ENCODE measurements around the gene CDK5.
"Not testable (repeated sequence)": the region's sequence is repeated elsewhere in the genome, so short reads cannot be mapped to it uniquely, and the experiment has no call there.

Gene CDK5

DNA sequence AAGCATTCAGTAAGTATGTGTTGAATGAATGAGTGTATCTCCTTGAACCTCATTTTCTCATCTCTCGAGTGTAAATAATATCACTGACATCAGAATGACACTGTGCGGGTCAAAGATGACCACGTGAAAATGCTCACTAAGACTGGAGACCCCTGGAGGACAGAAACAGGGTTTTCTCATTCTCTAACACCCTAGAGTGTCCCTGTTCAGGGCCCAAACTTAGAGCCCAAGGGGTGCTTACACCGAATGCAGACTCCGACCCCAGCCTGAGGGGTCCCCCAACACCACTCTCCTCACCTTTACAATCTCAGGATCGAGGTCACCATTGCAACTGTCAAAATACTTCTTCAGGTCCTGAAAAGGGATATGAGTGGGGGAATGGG is 1.4 kb downstream of the CDK5 start:
- DNase-seq: no peak

DNA sequence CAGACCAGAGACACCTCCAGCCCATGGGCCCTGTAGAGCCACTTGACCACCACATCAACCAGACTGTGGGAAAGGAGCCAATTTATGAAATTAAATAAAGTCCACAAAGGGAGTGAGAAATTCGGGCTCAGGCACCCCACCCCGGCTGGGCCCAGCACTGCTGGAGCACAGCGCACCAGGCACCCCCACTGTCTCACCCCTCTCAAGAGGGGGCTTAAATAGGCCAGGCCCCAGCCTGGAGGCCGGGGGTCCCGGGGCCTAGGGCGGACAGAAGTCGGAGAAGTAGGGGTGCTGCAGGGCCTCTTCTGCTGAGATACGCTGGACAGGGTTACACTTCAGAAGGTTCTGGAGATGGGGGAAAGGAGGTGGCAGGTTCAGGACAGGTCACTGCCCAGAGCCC is 3.9 kb downstream of the CDK5 start:
- DNase-seq: no peak

DNA sequence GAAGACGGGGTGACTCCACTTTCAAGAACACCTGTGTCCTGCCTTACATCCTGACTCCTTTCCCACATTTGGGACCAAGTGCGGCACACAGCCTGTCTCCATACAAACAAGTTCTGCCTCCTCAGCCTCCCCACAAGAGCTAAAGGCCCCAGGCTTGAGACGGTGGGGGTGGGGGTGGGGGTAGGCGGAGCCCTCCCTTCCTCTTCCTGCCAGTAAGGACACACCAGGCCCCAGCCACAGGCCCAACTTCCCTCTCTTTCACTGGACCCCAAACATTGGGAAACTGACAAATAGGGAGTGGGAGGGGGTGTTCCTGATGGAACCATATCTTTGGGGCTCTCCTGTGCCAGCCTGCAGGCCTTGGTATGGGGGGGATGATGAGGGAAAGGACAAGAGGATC is 4.6 kb downstream of the CDK5 start:
- no peak for DNase-seq

DNA sequence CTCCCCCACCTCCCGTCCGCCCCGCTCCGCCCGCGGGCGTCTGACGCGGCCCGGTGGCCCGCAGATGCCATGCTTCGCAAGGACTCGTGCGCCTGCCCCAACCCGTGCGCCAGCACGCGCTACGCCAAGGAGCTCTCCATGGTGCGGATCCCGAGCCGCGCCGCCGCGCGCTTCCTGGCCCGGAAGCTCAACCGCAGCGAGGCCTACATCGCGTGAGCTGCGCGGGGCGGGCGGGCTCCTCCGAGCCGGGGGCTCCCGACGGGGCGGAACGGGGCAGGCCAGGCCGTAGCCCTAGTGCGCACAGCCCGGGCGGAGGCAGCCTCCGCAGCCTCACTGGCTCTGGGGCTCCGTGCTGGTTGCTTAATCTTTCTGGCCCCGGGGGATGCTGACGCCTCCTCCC is 6.6 kb downstream of the CDK5 start:
- peak; percentile 84 for DNase-seq

DNA sequence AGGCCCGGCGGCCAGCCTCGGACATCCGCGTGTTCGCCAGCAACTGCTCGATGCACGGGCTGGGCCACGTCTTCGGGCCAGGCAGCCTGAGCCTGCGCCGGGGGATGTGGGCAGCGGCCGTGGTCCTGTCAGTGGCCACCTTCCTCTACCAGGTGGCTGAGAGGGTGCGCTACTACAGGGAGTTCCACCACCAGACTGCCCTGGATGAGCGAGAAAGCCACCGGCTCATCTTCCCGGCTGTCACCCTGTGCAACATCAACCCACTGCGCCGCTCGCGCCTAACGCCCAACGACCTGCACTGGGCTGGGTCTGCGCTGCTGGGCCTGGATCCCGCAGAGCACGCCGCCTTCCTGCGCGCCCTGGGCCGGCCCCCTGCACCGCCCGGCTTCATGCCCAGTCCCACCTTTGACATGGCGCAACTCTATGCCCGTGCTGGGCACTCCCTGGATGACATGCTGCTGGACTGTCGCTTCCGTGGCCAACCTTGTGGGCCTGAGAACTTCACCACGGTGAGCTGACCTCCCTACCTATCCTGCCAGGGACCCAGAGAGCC is 8.7 kb downstream of the CDK5 start:
- no peak for DNase-seq

DNA sequence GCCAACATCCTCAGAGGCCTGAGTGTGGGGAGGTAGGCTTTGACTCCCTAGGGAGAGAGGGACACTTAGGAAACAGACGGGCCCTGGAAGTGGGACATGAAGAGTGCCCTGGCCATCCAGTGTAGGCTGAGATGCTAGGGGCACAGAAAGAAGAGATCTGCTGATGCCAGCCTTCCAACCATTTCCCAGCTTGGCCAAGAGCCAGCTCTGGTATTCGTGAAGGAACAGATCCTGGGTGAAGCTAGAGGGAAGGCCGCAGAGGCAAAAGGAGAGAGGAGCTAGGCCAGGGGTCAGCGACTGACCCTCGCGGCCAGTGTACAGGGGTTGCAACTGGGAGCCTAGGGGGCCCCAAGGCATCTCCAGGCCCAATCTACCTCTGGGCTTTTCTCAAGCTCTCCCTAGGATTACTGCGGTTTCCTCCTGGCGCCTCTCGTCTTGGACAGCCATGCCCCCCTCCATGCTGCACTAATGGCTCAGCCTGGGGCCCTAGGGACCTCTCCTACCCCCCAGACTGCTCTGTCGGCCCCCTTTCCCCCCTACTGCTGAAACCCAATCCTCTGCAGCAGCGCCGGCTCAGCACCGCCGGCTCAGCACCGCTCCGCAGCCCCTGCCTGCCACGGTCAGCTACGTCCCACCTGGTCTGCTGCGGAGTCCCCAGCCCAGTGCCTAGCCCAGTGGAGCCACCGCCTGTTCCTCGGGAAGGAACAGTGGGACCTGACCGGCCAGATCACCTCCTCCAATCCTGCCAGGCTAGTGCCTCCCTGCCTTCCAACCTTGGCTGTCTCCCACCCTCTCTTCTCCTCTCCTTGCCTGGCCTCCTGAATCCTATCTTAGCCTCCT is 9.5 kb downstream of the CDK5 start, which contains the start of gene ASIC3:
Gene ASIC3, plus strand, starts transcription at position 556 of the 840 bp plus-strand sequence. CDS start 355 bp downstream, outside the sequence.
- no peak for DNase-seq

DNA sequence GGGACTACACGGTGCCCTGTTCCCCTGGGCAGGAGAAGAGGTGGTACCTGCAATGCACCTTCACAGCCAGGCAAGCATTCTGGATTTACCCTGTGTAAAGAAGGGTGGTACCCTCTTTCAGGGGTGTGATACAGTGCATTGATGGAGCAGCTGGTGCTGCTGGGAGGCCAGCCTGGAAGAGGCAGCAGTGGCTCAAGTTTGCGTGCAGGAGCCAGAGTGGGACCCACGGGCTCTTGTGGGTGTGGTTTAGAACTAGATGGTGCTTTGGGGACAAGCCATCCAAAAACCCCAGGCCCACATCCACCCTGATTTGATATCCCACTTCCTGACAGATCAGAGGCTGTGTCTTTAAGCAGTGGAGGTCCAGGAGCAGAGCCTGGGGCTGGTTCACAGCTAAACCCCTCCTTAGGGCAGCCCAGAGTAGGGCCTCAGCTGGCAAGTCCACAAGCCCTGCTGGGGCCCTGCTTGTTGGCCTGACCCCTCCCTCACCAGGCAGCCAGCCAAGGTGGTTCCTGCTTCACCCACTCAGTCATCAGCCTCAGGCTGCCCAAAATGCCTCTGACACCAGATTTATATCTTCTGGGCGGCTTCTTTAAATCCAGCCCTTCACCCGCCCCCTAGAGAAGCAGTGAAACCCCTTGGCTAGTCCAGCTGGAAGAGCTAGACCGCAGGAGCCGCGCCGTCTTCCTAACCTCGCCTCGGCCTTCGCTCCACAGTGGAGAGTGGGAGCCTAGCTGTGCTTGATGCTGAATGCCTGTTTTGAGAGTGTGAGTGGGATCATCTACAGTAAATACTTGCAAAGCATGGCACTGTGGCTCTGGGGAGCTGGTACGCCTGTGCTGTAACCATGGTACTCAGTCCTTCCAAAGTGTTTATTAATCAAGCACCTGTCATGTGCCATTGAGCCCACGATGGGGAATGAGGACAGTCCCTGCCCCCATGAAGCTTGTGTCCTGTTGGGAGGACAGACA is 10.8 kb downstream of the CDK5 start:
- DNase-seq: peak; percentile 88

DNA sequence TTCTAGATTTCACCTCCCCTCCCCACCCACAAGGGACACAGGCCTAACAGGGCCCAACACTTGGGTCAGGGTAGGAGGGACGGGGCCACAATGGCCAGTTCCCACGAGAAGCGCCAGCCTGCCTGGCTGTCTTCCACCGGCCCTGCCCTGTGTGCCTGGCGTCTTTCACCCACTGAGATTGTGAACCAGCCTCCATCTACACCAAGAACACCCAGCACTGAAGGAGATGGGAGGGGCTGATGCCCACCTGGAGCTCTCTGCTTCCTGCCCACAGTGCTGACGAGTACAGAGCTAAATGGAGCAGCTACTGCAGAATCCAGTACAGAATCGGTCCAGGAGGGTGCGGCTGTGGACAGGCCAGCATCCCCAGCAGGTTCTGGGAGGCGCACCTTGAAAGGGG is 11.7 kb downstream of the CDK5 start:
- no peak for DNase-seq

DNA sequence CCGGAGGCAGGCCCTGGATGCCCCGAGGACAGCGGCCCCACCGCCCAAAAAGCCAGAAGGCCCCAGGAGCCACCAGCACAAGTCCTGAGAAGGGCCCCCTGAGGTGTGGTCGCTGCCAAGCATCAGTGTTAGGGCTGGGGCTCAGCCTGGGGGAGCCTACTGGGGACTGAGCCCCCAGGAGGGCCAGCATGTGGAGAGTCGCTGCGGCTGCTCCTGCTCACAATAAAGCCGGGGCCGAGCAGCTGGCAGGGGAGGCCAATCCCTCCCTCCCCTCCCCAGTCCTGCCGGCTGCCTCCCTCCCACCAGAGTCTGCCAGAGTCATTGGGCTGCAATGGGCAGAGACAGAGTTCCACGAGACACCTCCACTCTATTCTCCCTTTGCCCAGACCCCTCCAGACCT is 12.4 kb downstream of the CDK5 start:
- DNase-seq: no peak

DNA sequence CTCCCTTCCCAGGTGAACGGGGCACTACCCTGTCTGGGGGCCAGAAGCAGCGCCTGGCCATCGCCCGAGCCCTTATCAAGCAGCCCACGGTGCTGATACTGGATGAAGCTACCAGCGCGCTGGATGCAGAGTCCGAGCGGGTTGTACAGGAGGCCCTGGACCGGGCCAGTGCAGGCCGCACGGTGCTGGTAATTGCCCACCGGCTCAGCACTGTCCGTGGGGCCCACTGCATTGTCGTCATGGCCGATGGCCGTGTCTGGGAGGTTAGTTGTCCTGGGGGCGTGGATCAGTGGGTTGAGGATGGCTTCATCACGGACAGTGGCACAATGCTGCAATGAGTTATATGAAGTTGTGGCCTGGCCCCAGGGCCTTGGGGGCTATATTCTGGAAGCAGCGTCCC is 13.7 kb downstream of the CDK5 start:
- DNase-seq: no peak

DNA sequence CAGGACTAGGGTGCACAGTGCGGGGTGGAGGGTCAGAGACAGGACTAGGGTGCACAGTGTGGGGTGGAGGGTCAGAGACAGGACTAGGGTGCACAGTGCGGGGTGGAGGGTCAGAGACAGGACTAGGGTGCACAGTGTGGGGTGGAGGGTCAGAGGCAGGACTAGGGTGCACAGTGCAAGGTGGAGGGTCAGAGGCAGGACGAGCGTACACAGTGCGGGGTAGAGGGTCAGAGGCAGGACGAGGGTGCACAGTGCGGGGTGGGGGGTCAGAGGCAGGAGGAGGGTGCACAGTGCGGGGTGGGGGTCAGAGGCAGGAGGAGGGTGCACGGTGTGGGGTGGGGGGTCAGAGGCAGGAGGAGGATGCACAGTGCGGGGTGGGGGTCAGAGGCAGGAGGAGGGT is 14.2 kb downstream of the CDK5 start:
- DNase-seq: not testable (repeated sequence)

DNA sequence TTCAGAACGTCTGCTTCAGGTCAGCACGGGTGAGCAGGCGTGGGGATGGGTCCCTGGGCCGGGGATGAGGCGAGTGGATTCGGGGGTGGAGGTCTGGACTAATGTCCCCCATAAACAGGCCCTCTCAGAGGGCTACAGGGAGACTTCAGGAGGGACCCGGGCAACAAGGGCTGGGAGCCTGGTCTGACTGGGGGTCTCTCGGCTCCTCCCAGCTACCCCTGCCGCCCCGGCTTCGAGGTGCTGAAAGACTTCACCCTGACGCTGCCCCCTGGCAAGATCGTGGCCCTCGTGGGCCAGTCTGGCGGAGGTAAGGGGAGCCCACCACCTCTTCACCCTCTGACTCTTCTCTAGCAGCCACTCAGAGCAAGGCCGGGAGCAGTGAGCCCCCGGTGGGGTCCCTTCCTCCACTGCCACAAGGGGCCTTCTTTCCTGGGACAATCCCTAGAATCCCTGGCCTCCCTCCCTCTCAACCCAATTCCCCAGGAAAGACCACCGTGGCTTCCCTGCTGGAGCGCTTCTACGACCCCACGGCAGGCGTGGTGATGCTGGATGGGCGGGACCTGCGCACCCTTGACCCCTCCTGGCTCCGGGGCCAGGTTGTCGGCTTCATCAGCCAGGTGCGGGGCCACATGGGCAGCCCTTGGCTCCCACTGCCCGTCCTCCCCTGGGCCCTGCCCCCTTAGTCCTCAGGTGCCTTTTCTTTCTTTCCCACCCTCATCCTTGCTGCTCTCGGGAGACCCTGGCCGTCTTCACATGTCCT is 16.9 kb downstream of the CDK5 start:
- no peak for DNase-seq

DNA sequence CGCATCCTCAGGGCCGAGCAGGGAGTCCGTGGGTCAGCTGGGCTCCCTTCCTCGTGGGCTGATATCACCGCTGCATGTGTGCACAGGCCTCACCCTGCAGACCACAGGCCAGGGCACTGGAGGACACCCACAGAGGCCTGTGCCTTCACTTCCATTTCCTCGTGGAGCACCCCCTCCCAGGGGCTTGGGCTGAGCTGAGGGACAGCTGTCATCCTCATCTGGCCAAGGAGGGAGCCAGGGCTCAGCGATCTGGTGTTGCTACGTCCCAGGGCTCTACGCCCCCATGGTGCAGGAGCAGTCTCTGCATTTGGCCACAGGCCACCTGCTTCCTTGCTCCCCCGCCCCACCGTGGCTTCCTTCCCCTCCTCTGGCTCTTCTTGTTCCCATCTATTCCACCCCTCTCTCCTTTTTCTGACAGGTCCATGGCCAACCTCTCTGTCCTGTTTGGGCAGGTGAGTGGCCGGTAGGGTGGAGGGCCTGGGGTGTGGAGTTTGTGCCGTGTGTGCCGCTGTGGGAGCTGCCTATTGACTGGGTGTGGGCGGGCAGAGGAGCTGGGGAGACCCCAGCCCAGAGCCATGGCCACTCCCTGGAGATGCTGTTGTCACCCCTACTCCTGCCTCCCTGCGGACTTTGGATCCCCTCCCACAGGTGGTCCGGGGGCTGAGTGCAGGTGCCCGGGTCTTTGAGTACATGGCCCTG is 17.7 kb downstream of the CDK5 start:
- DNase-seq: no peak

DNA sequence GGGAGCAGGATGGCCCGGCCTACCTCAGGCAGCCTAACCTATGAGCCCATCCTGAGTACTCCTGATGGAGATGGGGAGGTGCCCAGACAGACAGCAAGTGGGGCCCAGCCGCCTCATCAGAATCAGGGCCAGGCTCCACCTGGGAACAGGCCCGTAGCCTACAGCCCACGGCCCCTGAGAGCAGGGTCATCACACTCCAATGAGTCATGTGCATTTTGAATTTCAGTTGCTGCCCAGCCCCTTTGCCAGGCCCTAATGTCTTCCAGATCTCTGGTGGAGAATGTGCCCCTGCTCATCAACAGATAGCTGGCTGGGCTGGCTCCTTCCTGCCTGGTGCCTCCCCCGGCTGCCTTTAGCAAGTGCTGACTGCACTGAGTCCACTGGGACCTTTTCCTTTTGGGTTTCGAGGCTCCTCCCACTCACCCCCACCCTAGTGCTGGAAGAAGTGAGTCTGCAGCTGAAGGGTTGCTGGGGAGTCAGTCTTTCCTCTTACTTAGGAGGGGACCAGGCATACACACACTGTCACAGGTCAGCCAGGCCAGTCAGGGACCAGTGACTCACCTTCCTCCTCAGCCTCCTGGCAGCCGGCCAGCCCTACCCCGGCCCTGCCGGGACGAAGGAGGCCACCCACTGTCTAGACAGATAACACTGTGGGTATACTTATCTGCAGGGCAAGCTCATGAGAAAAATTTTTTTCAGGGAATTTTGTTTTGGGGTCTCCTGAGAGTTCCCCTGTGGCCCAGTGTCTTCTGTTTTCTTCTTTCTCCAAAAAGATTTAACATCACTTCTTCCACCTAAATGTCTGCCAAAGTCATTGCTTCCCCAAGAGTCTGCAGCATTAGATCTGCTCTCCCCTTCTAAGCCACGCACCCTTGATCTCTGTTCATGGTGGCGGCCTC is 18.5 kb downstream of the CDK5 start:
- DNase-seq: peak; percentile 71

DNA sequence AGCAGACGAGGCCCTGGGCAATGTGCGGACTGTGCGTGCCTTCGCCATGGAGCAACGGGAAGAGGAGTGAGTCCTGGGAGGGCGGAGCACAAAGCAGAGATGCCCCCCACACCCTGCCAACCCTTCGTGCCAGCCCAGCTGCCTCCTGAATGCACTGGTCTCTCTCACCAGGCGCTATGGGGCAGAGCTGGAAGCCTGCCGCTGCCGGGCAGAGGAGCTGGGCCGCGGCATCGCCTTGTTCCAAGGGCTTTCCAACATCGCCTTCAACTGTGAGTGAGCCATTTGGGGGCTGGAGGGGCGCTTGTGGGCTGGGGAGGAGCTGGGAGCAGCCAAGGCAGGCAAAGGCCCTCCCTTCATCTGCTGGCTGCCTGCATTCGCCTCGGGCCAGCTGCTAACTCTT is 21.8 kb downstream of the CDK5 start:
- DNase-seq: no peak

DNA sequence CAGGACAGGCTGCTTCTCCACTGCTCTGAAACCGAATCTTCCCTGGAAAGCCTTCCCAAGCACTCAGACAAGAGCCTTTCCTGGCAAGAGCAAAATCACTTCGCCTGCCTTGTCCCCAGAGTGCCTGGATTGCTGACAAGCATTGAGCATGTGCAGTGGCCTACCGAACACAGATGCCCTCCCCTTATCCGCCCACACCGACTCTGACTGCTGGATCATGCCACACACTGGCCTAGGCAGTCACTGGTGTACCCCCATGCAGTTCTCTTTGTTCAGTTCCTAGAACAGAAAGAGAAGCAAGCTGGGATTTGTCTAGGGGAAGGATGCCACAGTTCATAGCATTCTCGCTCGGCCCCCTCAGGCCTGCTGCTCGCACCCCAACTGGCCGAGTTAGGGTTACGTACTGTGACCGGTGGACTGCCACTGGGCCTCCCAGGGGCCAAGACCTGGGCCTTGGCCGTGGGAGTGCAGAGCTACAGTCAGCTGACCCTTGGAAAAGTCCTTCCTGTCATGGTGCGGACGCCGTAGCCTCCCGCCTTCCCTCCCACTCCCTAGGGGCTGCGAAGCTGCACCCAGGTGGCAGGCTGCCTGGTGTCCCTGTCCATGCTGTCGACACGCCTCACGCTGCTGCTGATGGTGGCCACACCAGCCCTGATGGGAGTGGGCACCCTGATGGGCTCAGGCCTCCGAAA is 22.5 kb downstream of the CDK5 start:
- DNase-seq: no peak

DNA sequence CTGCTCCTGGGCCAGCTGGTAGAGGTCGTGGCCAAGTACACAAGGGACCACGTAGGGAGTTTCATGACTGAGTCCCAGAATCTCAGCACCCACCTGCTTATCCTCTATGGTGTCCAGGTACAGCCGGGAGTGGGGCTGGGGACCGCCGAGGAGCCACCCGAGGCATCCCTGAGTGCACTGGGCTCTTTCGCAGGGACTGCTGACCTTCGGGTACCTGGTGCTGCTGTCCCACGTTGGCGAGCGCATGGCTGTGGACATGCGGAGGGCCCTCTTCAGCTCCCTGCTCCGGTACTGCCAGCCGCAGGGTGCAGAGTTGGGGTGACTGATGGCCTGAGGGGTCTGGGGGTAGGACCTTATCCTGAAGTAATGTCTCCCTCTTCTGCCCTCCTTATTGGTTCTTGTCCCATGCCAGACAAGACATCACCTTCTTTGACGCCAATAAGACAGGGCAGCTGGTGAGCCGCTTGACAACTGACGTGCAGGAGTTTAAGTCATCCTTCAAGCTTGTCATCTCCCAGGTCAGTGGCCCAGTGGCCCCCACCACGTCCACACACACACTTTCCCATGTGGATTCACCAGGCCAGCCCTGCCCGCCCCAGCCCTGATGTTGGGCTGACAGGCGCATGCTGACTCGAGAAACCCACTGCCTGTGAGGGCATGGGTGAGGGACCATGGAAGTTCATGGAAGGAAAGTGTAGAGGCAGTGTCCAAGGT is 23.2 kb downstream of the CDK5 start:
- DNase-seq: no peak

DNA sequence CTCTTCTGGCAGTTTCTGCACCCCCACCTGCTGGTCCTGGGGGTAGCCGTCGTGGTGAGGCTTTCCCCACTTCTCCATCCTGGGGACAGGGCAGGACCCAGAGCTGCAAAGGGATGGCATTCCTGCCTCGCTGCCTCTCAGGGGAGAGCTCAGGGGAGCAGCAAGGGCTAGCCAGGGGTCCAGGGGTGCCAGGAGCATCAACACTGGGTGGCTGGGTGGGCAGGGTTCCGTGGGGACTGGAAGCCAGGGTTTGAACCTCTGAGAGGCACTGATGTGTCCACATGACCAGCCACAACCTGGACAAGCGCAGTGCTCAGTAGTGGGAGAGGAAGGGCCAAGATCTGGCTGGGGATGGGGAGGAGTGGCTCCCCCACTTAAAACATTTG is 23.8 kb downstream of the CDK5 start:
- DNase-seq: no peak
